Dendritic cell treated with granulocyte-macrophage colony-stimulating factor and Interleukin-4, amounts not matched to agents 40 ng/mL and 50 ng/mL, for 4 days (primary cell): ENCODE measurements around the gene PLCB4.

Source experiments
- H3K27ac Mint-ChIP-seq: one replicate; pipeline ENCODE4 v1.8.0; 2022; ENCODE audit warnings: mild to moderate bottlenecking, mixed read lengths
- H3K27me3 Mint-ChIP-seq: one replicate; pipeline ENCODE4 v1.8.0; 2022; ENCODE audit warnings: mild to moderate bottlenecking, mixed read lengths
- H3K36me3 Mint-ChIP-seq: one replicate; pipeline ENCODE4 v1.8.0; 2022; ENCODE audit warnings: low read depth, mixed read lengths
- H3K4me1 Mint-ChIP-seq: one replicate; pipeline ENCODE4 v1.8.0; 2022; ENCODE audit warnings: low read depth, mixed read lengths
- H3K4me3 Mint-ChIP-seq: one replicate; pipeline ENCODE4 v1.8.0; 2022; ENCODE audit warnings: mild to moderate bottlenecking, moderate library complexity, mixed read lengths
- H3K9me3 Mint-ChIP-seq: one replicate; pipeline ENCODE4 v1.8.0; 2022; ENCODE audit warnings: mixed read lengths
- intact Hi-C: fragments of 100-400 bp; cut with micrococcal nuclease; formaldehyde crosslinking; loops from one replicate; pipeline ENCODE4 v1.15.0; 2022

The PLCB4 gene

DNA sequence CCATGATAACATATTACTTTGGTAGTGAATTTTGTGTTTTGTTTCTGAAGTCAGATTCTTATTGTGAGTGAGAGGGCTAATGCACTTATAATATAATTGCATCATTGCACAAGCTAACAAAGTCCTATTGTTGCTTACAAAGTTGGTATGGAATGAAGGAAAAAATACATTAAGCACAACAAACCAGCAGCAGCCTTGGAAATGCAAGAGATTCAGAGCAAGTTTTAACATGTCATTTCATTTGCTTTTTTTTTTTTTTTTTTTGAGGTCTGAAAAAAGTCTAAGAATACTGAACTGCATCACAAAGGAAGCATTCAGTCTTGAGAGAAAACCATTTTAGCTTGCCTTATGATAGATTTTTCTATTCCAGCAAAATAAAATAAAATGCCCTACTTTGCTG, 57.6 kb downstream of the PLCB4 start:
- intact Hi-C loops, result no loop called here

GRCh38 chr20:9128568-9128967, 59.7 kb downstream of the PLCB4 start:
- no peaks in the 10 kb centered on the region for H3K4me1 Mint-ChIP-seq
- H3K27me3 Mint-ChIP-seq, result no peaks in the 10 kb centered on the region
- H3K9me3 Mint-ChIP-seq, result peaks cover 6% of the 10 kb centered on the region
- intact Hi-C loops, result no loop called here
- no peak overlapping the region for H3K27ac Mint-ChIP-seq
- H3K36me3 Mint-ChIP-seq, result no peaks in the 10 kb centered on the region
- no peak overlapping the region for H3K4me3 Mint-ChIP-seq

More for the DNA sequence above, 57.6 kb downstream of the PLCB4 start:
- Mint-ChIP-seq H3K4me3 (no peak overlapping the region), H3K4me1 (no peaks in the 10 kb centered on the region), H3K36me3 (no peaks in the 10 kb centered on the region), H3K27me3 (no peaks in the 10 kb centered on the region), H3K9me3 (peaks cover 5% of the 10 kb centered on the region), H3K27ac (no peak overlapping the region)

DNA sequence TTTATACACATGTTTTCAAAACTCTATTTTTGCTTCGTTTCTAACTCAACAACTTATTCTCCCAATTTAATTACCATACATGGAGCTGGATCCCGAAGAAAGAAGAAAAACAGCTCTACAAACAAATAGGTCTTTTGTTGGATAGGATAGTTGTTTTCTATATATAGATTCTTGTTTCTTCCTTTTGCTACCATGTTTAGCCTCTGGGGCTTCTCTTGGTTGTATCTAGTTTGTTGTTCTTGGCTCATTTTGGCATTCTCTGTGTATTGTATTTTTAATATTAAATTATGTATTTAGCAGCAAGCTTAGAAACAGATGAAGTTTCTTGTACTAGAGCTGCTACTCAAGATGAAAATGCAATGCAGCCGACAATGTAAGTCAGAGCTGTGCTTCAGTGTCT, 60.9 kb downstream of the PLCB4 start:
- H3K36me3 Mint-ChIP-seq, result no peaks in the 10 kb centered on the region
- no peaks in the 10 kb centered on the region for H3K27me3 Mint-ChIP-seq
- H3K9me3 Mint-ChIP-seq, result peaks cover 6% of the 10 kb centered on the region
- intact Hi-C loops, result no loop called here
- H3K4me1 Mint-ChIP-seq, result no peaks in the 10 kb centered on the region
- no peak overlapping the region for H3K27ac Mint-ChIP-seq
- no peak overlapping the region for H3K4me3 Mint-ChIP-seq

- Mint-ChIP-seq H3K36me3 (no peaks in the 10 kb centered on the region), H3K4me3 (no peak overlapping the region), H3K27me3 (no peaks in the 10 kb centered on the region), H3K27ac (no peak overlapping the region), H3K9me3 (peaks cover 6% of the 10 kb centered on the region), H3K4me1 (no peaks in the 10 kb centered on the region)
- intact Hi-C loops, result no loop called here
Observed at GRCh38 chr20:9130521-9130920, 61.6 kb downstream of the PLCB4 start.

DNA sequence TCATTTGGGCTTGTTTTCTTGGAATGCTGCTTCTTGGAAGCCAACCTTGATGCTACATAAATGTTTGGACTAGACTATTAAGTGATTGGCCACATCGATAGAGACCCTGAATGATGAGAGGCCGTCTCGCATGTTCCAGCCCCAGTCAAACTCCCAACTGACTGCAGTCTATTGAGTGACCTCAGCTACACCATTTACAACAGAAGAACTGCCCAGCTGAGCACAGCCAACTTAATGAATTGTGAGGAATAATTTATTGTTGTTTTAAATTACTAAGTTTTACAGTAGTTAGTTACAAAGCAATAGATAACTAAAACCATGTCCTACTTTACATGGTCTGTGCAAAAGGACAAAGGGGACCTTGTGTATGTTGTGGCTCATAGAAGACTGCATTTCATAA, 63.0 kb downstream of the PLCB4 start:
- Mint-ChIP-seq H3K36me3 (no peaks in the 10 kb centered on the region), H3K4me1 (peaks cover 9% of the 10 kb centered on the region), H3K27ac (no peak overlapping the region), H3K4me3 (no peak overlapping the region), H3K9me3 (peaks cover 6% of the 10 kb centered on the region), H3K27me3 (no peaks in the 10 kb centered on the region)
- intact Hi-C loops, result no loop called here

DNA sequence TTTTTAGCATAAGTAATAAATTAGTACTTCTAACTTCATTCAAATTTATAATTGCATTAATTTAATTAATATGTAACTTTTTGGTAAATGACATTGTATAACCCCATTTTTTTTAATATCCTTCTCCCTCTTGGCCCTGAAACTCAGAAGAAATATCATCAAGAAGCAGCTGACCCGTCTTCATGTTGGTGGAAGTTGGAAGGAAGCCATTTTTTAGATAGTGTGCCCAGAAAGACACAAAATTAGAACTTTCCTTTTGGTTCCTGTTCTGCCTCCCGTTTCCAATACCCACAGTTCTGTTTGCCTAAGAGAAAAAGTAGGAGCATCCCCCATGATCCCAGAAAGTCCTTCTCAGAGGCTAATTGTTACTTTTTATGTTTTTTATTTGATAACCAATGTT, 65.5 kb downstream of the PLCB4 start:
- H3K9me3 Mint-ChIP-seq, result peaks cover 11% of the 10 kb centered on the region
- H3K27me3 Mint-ChIP-seq, result no peaks in the 10 kb centered on the region
- no peak overlapping the region for H3K4me3 Mint-ChIP-seq
- peaks cover 12% of the 10 kb centered on the region for H3K4me1 Mint-ChIP-seq
- H3K27ac Mint-ChIP-seq, result no peak overlapping the region
- H3K36me3 Mint-ChIP-seq, result no peaks in the 10 kb centered on the region
- intact Hi-C loops, result no loop called here

DNA sequence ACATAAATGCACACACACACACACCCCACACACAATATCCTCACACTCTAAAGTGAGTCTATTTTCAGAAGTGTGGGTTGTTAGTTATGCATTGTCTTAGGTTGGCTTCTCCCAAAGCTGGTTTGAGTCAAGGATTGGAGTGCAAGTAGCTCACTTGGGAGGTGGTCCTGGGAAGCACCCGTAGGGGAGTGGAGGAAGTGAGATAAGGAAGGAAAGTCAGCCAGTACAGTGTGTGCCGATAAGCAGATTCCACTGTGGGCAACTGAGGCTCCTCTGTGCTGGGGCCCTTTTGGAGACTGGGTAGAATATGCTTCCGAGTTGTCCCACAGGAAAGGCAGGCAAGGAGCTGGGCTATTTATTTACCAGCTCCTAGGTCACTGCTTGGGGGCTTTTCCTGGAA, 67.2 kb downstream of the PLCB4 start:
- Mint-ChIP-seq H3K27ac (no peak overlapping the region), H3K4me3 (no peak overlapping the region), H3K4me1 (peaks cover 18% of the 10 kb centered on the region), H3K27me3 (no peaks in the 10 kb centered on the region), H3K9me3 (peaks cover 12% of the 10 kb centered on the region), H3K36me3 (no peaks in the 10 kb centered on the region)
- intact Hi-C loops, result no loop called here

- Mint-ChIP-seq H3K4me3 (no peak overlapping the region), H3K36me3 (no peaks in the 10 kb centered on the region), H3K27me3 (no peaks in the 10 kb centered on the region), H3K27ac (no peak overlapping the region), H3K9me3 (peaks cover 6% of the 10 kb centered on the region), H3K4me1 (peaks cover 20% of the 10 kb centered on the region)
- intact Hi-C loops, result no loop called here
Observed at GRCh38 chr20:9137001-9137400, 68.1 kb downstream of the PLCB4 start.

DNA sequence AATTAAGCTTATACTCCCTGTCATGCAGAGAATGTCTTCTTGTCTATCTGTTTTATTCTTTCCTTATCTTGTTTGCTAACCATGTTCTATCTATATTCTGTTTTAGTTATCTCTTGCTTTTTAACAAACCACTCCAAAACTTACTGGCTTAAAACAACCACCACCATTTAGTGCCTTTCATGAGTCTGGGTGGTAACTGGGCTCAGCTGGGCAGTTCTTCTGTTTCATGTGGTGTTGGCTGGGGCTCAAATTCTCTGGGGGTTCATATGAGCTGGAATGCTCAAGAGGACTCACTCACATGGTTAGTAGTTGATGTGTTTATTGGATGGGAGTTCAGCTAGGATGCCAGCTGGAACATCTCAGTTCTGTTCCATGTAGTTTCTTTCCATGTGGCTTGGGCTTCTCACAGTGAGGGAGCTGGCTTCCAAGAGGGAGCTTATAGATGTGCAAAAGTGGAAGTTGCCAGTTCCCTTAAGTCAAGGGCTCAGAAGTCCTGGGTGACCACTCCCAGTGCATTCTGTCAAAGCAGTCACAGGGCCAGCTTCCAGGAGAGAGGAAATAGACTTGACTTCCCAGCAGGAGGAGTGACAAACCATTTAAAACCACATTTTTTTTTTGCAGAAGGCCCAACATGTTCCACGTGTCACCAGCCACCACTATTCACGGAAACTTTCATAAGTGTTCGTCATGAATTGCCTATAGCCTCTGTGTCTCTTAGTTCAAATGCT, 70.4 kb downstream of the PLCB4 start:
- Mint-ChIP-seq H3K27me3 (no peaks in the 10 kb centered on the region), H3K9me3 (peaks cover 6% of the 10 kb centered on the region), H3K27ac (no peak overlapping the region), H3K4me3 (no peak overlapping the region), H3K36me3 (no peaks in the 10 kb centered on the region), H3K4me1 (peaks cover 24% of the 10 kb centered on the region)
- intact Hi-C loops, result no loop called here

DNA sequence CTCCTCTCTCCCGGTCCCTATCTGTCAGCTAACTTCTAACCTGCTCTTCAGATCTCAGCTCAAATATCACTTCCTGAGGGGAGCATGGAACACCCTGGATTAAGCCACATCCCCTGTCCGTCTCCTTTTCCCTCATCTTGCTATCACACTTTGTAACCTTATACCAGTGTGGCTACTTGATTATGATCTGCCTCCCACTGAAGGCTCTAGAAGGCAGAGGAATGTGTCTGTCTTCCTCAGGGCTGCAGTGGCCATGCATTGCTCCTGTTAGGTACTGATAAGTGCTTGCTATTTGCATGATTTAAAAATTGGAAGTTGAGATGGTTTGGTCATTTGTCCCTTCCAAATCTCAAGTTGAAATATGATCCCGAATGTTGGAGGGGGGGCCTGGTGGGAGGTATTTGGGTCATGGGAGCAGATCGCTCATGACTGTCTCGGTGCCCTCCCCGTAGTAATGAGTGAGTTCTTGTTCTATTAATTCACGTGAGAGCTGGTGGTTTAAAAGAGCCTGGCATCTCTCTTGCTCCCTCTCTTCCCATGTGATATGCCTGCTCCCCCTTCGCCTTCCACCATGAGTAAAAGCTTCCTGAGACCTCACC, 71.4 kb downstream of the PLCB4 start:
- intact Hi-C loops, result no loop called here
- Mint-ChIP-seq H3K27me3 (no peaks in the 10 kb centered on the region), H3K4me3 (no peak overlapping the region), H3K27ac (no peak overlapping the region), H3K36me3 (no peaks in the 10 kb centered on the region), H3K4me1 (peaks cover 32% of the 10 kb centered on the region), H3K9me3 (peaks cover 6% of the 10 kb centered on the region)

GRCh38 chr20:9141070-9141469, 72.2 kb downstream of the PLCB4 start:
- H3K4me1 Mint-ChIP-seq, result peaks cover 37% of the 10 kb centered on the region
- peaks cover 6% of the 10 kb centered on the region for H3K9me3 Mint-ChIP-seq
- no peak overlapping the region for H3K27ac Mint-ChIP-seq
- intact Hi-C loops, result no loop called here
- H3K36me3 Mint-ChIP-seq, result no peaks in the 10 kb centered on the region
- no peaks in the 10 kb centered on the region for H3K27me3 Mint-ChIP-seq
- H3K4me3 Mint-ChIP-seq, result no peak overlapping the region

DNA sequence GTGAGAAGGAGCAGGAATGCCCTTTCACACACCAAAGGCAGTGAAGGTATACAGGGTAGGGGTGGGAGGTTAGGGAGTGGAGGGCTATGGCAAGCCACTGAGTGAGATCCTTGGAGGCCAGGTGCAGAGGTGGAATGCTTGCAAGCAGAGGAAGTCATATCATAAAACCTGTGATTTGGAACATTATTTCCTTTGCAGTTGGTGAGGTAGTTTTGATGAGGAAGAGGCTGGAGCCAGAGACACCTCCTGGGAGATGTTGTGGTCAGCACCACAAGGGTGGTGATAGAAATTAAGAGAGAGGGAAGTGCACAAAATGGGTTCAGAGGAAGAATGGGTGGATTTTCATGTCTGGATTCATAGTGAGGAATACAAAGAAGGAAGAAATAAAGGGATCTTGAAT, 73.0 kb downstream of the PLCB4 start:
- intact Hi-C loops, result no loop called here
- peaks cover 31% of the 10 kb centered on the region for H3K4me1 Mint-ChIP-seq
- peaks cover 6% of the 10 kb centered on the region for H3K9me3 Mint-ChIP-seq
- H3K4me3 Mint-ChIP-seq, result no peak overlapping the region
- no peak overlapping the region for H3K27ac Mint-ChIP-seq
- H3K27me3 Mint-ChIP-seq, result no peaks in the 10 kb centered on the region
- no peaks in the 10 kb centered on the region for H3K36me3 Mint-ChIP-seq

- Mint-ChIP-seq H3K4me1 (peaks cover 28% of the 10 kb centered on the region), H3K27ac (no peak overlapping the region), H3K27me3 (no peaks in the 10 kb centered on the region), H3K4me3 (no peak overlapping the region), H3K36me3 (no peaks in the 10 kb centered on the region), H3K9me3 (peaks cover 6% of the 10 kb centered on the region)
- intact Hi-C loops, result no loop called here
Observed at GRCh38 chr20:9142809-9143208, 73.9 kb downstream of the PLCB4 start.

- H3K9me3 Mint-ChIP-seq, result peaks cover 5% of the 10 kb centered on the region
- H3K4me1 Mint-ChIP-seq, result peaks cover 28% of the 10 kb centered on the region
- H3K36me3 Mint-ChIP-seq, result no peaks in the 10 kb centered on the region
- no peak overlapping the region for H3K4me3 Mint-ChIP-seq
- intact Hi-C loops, result no loop called here
- H3K27me3 Mint-ChIP-seq, result no peaks in the 10 kb centered on the region
- no peak overlapping the region for H3K27ac Mint-ChIP-seq
Observed at GRCh38 chr20:9143926-9144325, 75.0 kb downstream of the PLCB4 start.

DNA sequence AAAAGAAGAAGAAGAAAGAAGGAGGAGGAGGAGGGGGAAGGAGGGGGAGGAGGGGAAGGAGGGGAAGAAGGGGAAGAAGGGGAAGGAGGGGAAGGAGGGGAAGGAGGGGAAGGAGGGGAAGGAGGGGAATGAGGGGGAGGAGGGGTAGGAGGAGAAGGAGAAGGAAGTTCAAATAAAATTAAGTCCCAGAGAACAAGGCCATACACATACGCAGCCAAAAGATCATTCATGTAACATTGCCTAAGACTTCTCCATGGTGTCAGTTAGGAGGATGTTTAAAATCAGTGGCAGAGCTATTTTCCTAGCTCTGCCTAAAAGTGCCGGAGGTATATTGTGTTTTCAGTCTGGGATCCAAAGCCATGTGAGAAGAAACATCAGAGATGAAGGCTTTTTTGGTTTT, 75.8 kb downstream of the PLCB4 start:
- Mint-ChIP-seq H3K27me3 (no peaks in the 10 kb centered on the region), H3K4me3 (no peak overlapping the region), H3K9me3 (no peaks in the 10 kb centered on the region), H3K36me3 (no peaks in the 10 kb centered on the region), H3K4me1 (peaks cover 28% of the 10 kb centered on the region), H3K27ac (no peak overlapping the region)
- intact Hi-C loops, result no loop called here
